ENCODE data around the gene ZFP36L2.
"Not testable (repeated sequence)": the region's sequence is repeated elsewhere in the genome, so short reads cannot be mapped to it uniquely, and the experiment has no call there.

Gene ZFP36L2

DNA sequence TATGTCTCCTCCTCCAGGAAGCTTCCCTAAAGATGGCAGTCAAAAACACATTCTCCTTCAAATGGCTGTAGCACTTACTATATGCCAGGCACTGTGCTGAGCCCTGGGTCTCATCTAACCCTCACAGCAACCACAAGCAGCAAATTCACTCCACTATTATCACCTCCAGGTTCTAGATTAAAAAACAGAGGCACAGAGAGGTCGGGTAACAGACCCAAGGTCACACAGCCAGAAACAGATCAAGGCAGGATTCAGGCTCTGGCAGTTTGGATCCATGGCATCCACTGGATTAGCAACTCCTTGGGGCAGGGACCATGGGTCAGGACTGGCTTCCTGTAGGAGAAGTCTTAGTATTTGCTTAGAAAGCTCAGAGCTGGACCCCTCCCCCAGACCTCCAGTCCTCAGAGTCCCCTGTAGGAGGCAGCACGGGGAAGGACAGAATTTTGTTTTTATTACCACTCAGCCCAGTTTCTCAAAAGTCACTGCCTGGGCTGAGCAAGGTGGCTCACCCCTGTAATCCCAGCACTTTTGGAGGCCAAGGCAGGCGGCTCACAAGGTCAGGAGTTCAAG lies 34.4 kb downstream of the ZFP36L2 start:
- DNase-seq (ENCODE audit: extremely low spot score, insufficient read length, low read depth) (no peak), FAIRE-seq (no peak)

GRCh38 chr2:43190311-43191052 lies 35.9 kb downstream of the ZFP36L2 start:
- DNase-seq (ENCODE audit: extremely low spot score, insufficient read length, low read depth) (no peak), FAIRE-seq (no peak)

- DNase-seq (ENCODE audit: extremely low spot score, insufficient read length, low read depth); FAIRE-seq: not testable (repeated sequence)
These were observed 36.5 kb downstream of the ZFP36L2 start for GRCh38 chr2:43189861-43190260.

DNA sequence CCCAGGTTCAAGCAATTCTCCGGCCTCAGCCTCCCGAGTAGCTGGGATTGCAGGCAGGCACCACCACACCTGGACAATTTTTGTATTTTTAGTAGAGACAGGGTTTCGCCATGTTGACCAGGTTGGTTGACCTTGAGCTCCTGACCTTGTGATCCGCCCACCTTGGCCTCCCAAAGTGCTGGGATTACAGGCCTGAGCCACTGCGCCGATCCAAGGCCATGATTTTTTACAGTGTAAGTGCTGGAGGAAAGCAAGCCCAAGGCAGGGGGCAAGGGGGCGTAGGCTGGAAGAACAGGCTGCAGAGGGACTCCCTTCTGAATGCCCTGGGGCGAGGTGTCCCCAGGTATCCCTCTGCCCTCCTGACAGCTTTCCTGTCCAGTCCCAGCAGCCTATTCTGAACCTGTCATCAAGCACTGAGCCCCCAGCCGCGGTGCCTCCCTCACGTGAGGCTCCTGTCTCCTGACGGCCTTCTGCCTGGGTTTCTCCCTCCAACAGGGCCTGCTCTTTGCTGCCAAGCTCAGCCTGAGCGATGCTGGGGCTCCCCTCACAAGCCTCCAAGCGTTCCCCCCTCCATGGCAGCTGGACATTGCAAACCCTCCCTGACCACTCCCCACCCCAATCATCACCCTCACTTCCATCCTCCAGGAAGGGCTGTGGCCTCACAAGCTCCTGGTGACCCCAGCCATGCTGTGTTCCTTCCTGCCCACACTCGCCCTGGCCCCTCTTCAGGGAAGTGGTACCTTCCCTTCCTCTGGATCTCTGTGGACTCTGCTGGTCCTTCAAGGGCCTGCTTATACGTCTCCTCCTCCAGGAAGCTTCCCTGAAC lies 37.6 kb downstream of the ZFP36L2 start:
- FAIRE-seq: no peak
- no peak for DNase-seq (ENCODE audit: extremely low spot score, insufficient read length, low read depth)

DNA sequence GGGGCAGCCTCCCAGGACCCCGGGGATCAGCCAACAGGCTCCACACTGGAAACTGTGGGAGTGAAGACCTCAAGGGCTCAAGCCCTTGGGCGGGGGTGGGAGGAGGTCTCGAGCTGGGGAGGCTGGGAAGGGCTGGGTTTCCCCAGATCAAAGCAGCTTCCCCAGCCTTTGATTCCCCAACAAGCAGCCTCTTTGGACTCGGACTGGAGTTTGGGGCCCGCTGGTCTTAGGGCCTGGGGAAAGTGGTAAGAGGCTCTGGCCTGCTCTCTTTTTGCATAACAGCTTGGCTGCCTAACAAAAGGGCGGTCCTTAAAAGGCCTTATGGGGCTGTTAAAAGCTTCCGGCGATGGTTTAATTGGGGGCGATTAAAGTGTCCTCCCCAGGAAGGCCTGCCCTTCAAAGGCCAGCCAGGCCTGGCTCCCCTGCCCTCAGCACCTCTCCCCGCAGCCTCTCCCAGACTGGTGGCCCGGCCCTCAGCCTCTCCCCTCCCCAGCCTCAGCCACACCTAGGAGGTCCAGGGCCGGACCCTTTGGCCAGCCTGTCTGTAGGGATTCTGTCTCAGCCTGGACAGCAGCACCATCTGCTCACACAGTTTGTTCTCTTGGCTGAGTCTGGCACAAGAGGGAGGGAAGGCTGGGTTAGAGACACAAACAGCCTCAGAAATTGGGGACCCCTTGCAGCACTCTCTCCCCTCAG lies 39.6 kb downstream of the ZFP36L2 start:
- FAIRE-seq: no peak
- DNase-seq (ENCODE audit: extremely low spot score, insufficient read length, low read depth): no peak

DNA sequence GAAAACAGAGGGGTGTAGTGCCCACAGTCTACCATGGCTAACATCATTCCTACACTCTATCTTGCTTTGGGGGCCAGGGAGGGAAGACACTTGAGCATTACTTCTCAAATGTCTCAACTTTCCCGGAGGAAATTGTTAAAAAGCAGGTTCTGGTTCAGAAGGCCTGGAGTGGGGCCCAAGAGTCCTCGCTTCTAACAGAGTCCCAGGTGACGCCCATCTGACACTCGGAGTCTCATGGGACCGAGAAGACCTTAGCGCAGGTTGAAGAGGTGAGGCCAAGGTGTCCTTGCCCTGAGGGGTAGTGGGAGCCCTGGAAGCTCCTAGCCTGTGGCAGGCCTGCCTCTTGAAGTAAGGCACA lies 40.1 kb downstream of the ZFP36L2 start:
- FAIRE-seq (no peak), DNase-seq (ENCODE audit: extremely low spot score, insufficient read length, low read depth) (no peak)

DNA sequence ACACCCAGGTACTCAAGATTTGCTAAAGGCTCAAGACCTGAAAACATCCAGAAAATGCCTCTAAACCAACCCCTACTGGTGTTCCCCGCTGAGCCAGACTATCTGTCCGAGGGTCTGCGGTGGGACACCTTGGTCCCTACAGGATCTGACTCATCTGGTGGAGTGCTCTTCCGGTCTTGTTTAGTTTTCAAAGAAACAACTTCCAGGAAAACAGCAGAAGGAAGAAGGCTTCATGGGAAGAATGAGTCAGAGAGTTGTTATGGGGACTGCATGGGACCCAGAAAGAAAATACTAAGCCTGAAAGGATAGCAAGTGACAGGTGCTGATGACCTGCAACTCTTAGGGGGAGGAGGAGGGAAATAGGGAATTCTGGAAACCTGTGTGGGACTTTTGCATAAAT lies 41.3 kb downstream of the ZFP36L2 start:
- DNase-seq (ENCODE audit: extremely low spot score, insufficient read length, low read depth) (no peak), FAIRE-seq (no peak)

- no peak for DNase-seq (ENCODE audit: extremely low spot score, insufficient read length, low read depth)
- no peak for FAIRE-seq
These were observed 42.0 kb downstream of the ZFP36L2 start for GRCh38 chr2:43184339-43184895.

GRCh38 chr2:43183743-43184142 lies 42.7 kb downstream of the ZFP36L2 start:
- no peak for FAIRE-seq
- no peak for DNase-seq (ENCODE audit: extremely low spot score, insufficient read length, low read depth)

DNA sequence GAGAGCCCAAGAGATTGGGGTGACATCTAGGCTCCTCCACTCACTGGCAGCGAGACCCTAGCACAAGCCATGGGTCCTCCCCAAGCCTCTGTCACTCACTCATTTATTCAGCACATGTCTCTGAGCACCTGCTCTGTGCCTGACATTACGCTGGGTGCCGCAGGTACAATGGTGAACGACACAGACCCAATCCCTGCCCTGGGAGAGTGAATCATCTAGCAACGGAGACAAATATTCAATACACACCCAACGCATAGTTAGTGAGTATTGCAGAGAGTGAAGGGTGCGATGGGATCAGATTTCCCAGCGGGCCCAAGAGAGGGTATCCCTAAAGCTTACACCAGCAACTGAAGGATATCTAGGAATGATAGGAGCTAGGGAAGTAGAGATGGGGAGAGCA lies 45.5 kb downstream of the ZFP36L2 start:
- FAIRE-seq: no peak

DNA sequence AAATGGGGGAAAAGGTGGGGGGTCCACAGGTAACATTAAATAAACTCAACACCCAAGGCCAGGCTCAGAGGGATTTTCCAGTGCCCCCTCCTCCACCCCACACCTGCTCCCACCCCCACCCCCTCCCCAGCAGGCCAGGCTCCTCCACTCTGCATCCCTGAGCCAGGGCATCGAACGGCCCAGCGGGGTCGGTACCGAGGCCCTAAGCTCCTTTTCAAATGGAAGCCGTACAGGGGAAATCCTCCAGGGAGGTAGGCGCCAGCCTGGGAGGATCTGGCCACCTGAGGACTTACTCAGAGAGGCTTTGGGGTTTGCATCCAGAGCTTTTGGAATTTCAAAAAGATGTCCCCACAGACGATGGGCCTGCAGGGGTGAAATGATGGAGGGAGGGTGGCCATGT lies 46.5 kb downstream of the ZFP36L2 start:
- DNase-seq (ENCODE audit: extremely low spot score, insufficient read length, low read depth) (no peak), FAIRE-seq (no peak)

More for the DNA sequence above, 45.5 kb downstream of the ZFP36L2 start:
- DNase-seq (ENCODE audit: extremely low spot score, insufficient read length, low read depth): no peak

DNA sequence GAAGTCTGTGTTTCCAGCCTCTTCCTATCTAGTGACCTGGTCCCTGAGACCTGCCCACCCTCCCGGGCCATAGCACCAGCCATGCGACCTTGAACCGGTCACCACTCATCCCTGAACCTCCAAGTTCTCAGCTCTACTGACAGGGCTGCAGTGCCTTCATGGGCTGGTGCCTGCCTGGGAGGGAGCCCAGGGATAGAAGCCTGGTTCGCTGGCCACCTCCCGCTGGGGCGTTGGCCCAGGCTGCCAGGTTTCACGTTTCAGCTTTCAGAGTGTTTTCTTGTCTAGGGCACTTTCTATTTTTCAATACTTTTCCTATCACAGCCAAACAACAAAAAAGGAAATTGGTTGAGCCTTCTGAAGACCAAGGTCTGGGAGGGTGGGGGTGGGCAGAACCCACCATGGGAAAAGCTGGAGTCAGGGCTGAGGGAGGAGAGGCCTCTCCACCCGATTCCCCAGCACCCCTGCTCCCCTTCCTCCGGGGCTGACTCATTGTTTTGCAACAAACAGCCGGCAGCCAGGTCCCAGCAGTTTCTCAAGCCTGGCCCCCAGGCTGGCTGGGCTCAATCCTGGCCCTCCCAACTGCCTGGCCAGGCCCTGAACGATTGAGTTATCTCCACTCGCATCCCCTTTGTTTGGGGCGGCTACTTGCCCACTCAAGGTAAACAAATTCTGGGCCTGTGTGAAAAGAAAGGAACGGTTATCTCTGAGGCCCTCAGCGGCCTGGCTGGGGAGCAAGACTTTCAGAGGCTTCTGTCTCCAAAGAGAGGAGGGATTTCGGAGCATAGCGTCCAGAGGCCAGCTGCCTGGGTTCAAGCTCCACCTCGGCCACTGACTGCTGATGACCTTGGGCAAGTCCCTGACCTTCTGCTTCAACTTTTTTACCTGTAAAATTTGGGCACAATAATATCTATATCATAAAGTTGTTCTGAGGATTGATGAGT lies 47.5 kb downstream of the ZFP36L2 start:
- DNase-seq (ENCODE audit: extremely low spot score, insufficient read length, low read depth) (no peak), FAIRE-seq (no peak)

DNA sequence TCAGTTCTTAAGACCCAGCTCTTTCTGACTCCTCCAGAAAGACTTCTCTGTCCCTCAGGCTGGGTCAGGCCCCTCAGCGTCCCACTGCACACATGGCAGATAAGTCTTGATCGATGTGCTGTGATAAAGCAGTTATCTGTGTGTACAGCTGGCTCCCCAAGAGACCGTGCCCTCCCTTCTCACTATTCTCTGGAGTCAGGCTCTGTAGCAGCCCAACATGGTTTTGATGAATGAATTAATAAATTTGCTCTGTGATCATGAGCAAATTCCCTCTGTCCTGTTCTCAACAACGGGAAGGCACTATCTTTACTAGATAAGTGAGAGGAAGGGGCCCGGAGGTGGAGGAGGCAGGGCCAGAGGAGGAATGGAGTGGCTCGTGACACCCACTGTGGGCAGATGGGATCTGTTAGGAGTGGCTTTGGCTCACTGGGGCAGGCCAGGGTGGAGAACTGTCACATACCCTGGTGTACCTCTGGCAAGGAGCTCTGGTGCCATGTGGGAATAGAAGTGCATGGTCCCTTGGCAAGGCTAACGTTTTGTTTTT lies 48.3 kb downstream of the ZFP36L2 start:
- no peak for DNase-seq (ENCODE audit: extremely low spot score, insufficient read length, low read depth)
- no peak for FAIRE-seq

GRCh38 chr2:43176449-43176848 lies 50.0 kb downstream of the ZFP36L2 start:
- DNase-seq (ENCODE audit: extremely low spot score, insufficient read length, low read depth) (no peak), FAIRE-seq (no peak)

DNA sequence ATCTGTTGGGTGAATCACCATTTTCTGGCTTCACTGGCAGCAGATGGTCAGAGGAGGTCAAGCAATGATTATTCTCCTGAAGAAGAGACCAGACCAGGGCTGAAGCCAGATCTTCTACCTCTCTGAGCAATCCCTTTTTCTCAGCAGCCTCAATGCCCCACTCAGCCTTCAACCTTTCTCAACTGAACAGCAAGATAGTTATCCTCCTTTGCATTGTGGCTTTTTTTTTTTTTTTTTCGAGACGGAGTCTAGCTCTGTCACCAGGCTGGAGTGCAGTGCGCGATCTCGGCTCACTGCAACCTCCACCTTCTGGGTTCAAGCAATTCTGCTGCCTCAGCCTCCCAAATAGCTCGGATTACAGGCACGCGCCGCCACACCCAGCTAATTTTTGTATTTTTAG lies 50.5 kb downstream of the ZFP36L2 start:
- FAIRE-seq (no peak), DNase-seq (ENCODE audit: extremely low spot score, insufficient read length, low read depth) (no peak)

GRCh38 chr2:43175020-43175441 lies 51.4 kb downstream of the ZFP36L2 start:
- DNase-seq (ENCODE audit: extremely low spot score, insufficient read length, low read depth): no peak
- no peak for FAIRE-seq

DNA sequence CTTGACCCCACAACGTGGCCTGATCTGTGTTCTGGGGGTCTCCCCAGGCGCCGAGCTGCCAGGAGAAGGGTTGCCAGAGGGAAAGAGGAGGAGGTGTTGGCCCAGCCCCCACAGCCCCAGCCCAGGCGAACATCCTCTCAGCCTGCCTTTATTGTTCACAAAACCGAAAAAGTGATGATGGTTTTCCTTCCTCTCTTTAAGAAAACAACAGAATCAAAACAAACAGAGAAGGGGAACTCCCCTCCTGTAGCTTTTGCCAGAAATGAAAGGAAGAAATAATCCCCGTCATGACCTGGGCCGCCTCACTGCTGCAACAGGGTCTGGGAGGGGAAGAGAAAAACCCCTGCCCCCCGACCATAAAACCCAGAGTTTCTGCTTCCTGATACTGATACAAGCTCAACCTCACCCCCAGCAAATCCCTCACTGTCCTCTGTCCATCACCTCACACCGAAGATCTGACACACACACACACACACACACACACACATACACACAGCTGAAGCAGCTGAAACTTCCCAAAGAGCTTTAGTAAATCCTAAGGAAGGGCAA lies 52.0 kb downstream of the ZFP36L2 start:
- FAIRE-seq (peak; percentile 93), DNase-seq (ENCODE audit: extremely low spot score, insufficient read length, low read depth) (peak; percentile 64)
